Stimulated activated CD4-positive, alpha-beta T cell treated with anti-CD3 and anti-CD28 coated beads, TNF-alpha, amount 100 ng/mL, for 24 hours (primary cell): ENCODE data around the gene TUFT1.
"Not testable (repeated sequence)": the region's sequence is repeated elsewhere in the genome, so short reads cannot be mapped to it uniquely, and the experiment has no call there.

Source experiments
- DNase-seq, 3 experiments: peaks; one replicate each; pipeline ENCODE4 v3.0.0-alpha.2; 2020; ENCODE audit warnings: low read depth in 3 of 3

TUFT1 gene

DNA sequence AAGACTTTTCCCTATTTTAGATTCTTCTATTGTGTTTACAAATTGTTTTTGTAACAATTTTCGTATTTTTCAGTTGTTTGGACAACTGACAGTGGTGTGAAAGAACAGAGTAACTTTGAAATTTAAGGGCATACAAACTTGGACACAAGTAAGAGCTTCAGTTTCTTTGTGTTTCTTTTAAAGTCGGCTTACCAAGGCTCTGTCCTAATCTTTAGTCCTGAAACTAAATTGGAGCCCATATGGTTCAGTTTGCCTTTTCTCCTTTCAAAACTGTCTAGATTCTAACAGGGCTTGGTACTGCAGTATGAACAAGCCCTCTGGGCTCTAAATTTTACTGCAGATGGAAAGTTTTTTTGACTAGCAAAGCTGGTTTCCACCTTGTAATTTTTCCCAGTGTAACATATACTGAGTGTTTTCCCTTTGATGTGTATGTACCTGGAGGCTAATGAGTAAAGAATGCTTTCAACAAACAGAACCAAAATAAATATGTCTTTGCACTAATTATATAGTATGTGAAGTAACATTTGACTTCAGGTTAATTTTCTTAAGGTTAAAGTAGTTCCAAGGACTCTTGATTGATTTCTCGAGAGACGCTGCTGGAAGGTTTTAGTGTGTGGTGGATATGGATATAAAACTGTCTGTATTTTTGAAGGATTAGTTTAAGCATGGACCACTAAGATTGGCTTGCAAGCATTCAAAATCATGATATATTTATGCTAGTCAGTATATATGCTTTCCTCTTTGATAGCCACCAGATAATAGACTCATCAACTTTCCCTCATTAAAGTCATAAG, 75.8 kb downstream of the TUFT1 start:
- no peak for DNase-seq

DNA sequence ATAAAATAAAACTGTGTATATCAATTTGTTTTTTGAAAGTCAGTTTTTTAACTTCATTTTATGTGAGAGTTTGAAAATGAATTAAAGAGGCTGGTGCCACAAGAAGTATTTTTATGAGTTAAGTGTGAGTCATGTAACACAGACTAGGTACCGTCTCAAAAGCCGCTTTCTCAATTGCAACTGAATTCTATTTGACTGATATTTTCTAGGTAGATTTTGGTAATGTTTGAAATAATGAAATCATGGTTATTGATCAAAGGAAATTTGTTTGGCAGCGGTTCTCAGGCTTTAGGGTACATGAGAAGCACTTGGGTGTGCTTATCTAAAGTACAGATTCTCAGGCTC, 76.4 kb downstream of the TUFT1 start:
- DNase-seq = no peak

DNA sequence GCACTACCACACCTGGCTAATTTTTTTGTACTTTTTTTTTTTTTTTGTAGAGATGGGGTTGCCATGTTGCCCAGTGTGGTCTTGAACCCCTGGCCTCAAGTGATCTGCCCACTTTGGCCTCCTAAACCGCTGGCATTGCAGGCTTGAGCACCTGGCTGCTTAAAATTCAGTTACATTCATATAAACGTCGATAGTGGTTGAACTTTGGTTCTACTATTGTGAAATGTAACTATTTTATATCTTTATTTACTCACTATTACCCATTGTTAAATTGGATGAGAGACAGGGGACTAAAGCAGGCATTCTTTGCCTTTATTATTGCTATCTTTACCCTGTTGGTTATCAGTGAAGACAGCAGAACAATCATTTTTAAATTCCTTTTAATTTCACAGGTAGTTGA, 77.9 kb downstream of the TUFT1 start:
- DNase-seq = no peak

DNA sequence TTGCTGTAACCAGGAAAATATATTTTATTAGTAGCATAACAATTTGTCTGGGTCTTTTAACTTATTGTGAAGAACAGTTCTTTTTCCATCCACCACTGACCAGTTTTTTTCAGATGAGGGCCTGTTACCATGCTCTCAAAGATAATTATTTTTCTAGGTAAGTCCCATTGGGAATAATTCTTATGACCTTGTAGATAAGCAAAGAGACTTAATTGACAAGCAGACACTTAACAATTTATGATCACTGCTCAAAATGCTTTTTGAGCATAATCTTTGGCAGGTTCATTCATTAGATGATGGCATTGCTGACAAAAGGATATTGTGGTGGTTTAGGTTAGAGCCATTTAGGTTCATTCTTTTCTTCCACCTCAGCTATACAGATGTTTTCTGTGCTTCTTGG, 78.4 kb downstream of the TUFT1 start:
- no peak for DNase-seq

- DNase-seq = not testable (repeated sequence)
Observed at GRCh38 chr1:151618996-151619395, 78.9 kb downstream of the TUFT1 start.

DNA sequence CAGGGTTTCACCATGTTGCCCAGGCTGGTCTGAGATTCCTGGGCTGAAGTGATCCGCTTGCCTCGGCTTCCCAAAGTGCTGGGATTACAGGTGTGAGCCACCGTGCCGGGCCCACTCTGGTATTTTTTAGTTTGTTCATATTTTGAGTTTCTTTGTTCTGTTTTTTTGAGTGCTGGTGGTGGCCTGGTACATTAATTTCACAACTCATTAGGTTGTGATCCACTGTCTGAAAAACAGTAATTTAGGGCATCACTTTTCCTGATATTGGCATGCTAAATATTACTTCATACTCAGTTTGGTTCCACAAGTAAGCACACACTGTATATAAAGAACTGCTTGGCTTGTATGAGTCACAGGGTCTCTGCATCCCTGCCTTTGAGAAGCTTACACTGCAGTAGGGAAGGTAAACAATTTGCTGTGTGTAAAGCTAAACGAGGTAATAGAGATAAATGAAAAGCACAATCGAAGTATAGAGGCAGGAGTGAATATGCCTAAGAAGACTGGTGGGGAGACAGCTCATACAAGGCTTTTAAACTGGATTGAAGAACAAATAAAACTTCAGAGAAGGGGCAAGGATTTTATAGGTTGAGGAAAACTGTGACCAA, 79.5 kb downstream of the TUFT1 start:
- DNase-seq = no peak

- no peak for DNase-seq
Observed at GRCh38 chr1:151620286-151620685, 80.2 kb downstream of the TUFT1 start.

DNA sequence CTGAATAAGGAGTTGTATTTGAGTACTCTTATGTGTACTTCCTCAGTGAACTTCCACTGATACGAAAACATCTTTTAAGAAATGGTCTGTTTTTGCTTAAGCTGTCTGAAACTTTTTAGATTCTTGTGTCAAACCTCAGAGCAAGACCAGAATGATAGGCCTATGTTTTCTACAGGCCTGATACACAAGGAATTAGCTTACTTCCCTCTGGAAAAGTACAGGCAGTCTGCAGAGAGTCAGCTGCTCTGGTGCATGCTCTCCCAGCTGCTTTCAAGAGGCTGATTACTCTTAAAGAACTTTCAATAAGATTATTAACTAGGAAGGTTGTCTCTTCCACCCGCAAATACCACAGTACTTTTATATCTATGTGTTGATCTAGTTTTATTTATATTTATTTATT, 81.2 kb downstream of the TUFT1 start:
- no peak for DNase-seq

DNA sequence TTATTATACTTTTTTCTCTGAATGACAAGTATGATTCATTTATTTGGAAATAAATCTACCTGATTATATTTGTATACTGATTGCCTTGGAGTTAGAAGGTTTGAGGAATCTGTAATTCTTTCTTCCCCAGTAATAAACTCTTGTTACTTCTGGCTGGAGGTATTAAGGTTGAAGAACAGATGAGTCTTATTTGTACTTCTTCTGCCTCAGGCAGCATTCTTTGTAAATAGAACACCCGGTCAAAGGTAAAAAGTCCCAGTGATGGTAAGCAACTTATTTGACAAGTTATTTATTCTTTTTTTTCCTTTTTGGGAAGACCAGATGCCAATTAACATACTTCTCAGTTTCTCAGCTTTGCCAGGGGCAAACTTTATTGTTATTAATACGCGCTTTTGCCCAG, 84.7 kb downstream of the TUFT1 start:
- no peak for DNase-seq

DNA sequence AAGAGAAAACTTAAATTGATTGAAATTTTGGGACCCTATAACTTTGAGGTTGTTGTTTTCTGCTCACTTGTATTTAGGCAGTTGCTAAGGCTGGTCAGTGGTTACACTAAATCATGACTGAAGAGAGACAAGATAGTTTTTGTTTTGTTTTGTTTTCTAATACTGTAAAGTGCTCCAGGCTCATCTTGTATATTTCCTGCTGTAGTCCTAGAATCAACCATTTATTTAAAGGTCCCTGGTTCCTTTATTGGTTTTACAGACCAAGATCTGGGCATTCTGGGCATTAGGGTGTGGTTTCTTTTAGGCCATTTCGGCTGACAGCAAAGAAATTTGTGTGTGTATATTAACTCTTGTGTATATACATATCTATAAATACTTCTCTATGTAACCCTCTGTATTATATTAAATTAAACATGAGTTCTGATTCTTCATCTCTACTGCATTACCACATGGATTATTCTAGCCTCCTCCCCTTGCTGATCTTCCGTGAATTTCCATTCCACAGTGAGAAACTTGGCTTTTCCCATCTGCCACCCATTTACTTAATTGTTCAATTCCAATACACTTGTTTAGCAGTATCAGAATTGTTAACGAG, 86.7 kb downstream of the TUFT1 start:
- no peak for DNase-seq

DNA sequence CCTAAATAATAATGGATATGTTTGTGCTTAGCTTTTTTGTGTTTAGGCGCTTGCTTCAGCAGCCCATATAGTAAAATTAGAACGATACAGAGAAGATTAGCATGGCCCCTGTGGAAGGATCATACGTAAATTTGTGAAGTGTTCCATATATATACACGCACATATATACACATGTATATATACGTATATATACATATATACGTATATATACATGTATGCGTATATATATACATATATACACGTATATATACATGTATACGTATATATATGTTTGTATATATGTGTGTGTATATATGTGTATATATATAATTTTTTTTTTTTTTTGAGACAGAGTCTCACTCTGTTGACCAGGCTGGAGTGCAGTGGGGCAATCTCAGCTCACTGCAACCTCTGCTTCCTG, 89.2 kb downstream of the TUFT1 start:
- no peak for DNase-seq
